Chondrocyte (in vitro differentiated cells): ENCODE measurements around the gene ADRB2. TPM values are rescaled to one million over a fixed set of nuclear protein-coding genes. Genes with fewer than 3 reads are reported as not detected.
A peak's percentile ranks its signal among the peaks of the same experiment; 100 is the strongest.

Experiments used
- DNase-seq: peaks from one replicate; pipeline ENCODE4 v3.0.0; 2021; ENCODE audit warnings: mixed read lengths, low spot score
- H3K27ac Mint-ChIP-seq: one replicate; pipeline ENCODE4 v1.8.0; 2021; ENCODE audit warnings: mild to moderate bottlenecking, moderate library complexity, mixed read lengths; ENCODE audit not compliant: unreplicated experiment
- H3K27me3 Mint-ChIP-seq: 2 replicates; pipeline ENCODE4 v1.8.0; 2021; ENCODE audit warnings: low read depth, mixed read lengths
- H3K36me3 Mint-ChIP-seq: 2 replicates; pipeline ENCODE4 v1.8.0; 2021; ENCODE audit warnings: low read depth, mixed read lengths
- H3K4me1 Mint-ChIP-seq: 2 replicates; pipeline ENCODE4 v1.8.0; 2021; ENCODE audit warnings: low read depth, mild to moderate bottlenecking, mixed read lengths
- H3K4me3 Mint-ChIP-seq: one replicate; pipeline ENCODE4 v1.8.0; 2021; ENCODE audit warnings: mild to moderate bottlenecking, moderate library complexity, mixed read lengths; ENCODE audit not compliant: unreplicated experiment
- H3K9me3 Mint-ChIP-seq: 2 replicates; pipeline ENCODE4 v1.8.0; 2021; ENCODE audit warnings: low read depth, mixed read lengths
- CTCF ChIP-seq: fragments of 200-600 bp; sonication (generic); IDR thresholded peaks from 2 replicates; pipeline ENCODE4 v1.5.0; 2021; ENCODE audit warnings: antibody characterized with exemption, mild to moderate bottlenecking, moderate library complexity
- total RNA-seq: library from RNA; stranded (reverse); gene quantifications from 3 replicates; pipeline ENCODE4 v1.2.1, GENCODE V29; 2021

Gene ADRB2
- total RNA-seq, 1 donor from 2014 or later: 0.40 TPM

GRCh38 chr5:148853868-148854267 is 27.5 kb downstream of the ADRB2 start:
- TF ChIP-seq CTCF: no peak
- no peaks in the 10 kb centered on the region for H3K36me3 Mint-ChIP-seq
- no peak for DNase-seq
- H3K4me3 Mint-ChIP-seq: no peak overlapping the region
- H3K9me3 Mint-ChIP-seq: no peaks in the 10 kb centered on the region
- H3K4me1 Mint-ChIP-seq: peaks cover 23% of the 10 kb centered on the region
- no peak overlapping the region for H3K27ac Mint-ChIP-seq
- H3K27me3 Mint-ChIP-seq: no peaks in the 10 kb centered on the region

- Mint-ChIP-seq H3K36me3 (no peaks in the 10 kb centered on the region), H3K4me1 (peaks cover 29% of the 10 kb centered on the region), H3K9me3 (no peaks in the 10 kb centered on the region), H3K4me3 (no peak overlapping the region), H3K27ac (no peak overlapping the region), H3K27me3 (no peaks in the 10 kb centered on the region)
- no peak for DNase-seq
- no peak for TF ChIP-seq CTCF
These were observed 29.0 kb downstream of the ADRB2 start for GRCh38 chr5:148855249-148856008.

GRCh38 chr5:148856009-148856367 is 29.6 kb downstream of the ADRB2 start:
- Mint-ChIP-seq H3K4me3 (no peak overlapping the region), H3K36me3 (no peaks in the 10 kb centered on the region), H3K27me3 (no peaks in the 10 kb centered on the region), H3K9me3 (no peaks in the 10 kb centered on the region), H3K27ac (no peak overlapping the region), H3K4me1 (peaks cover 29% of the 10 kb centered on the region)
- TF ChIP-seq CTCF: no peak
- no peak for DNase-seq

- Mint-ChIP-seq H3K4me3 (no peak overlapping the region), H3K27me3 (no peaks in the 10 kb centered on the region), H3K36me3 (no peaks in the 10 kb centered on the region), H3K27ac (no peak overlapping the region), H3K4me1 (peaks cover 29% of the 10 kb centered on the region), H3K9me3 (no peaks in the 10 kb centered on the region)
- no peak for DNase-seq
- no peak for TF ChIP-seq CTCF
These were observed 30.0 kb downstream of the ADRB2 start for GRCh38 chr5:148856424-148856823.

GRCh38 chr5:148857474-148857873 is 31.1 kb downstream of the ADRB2 start:
- Mint-ChIP-seq H3K4me3 (no peak overlapping the region), H3K27ac (peak overlapping the region; percentile 73), H3K9me3 (no peaks in the 10 kb centered on the region), H3K4me1 (peaks cover 29% of the 10 kb centered on the region), H3K36me3 (no peaks in the 10 kb centered on the region), H3K27me3 (no peaks in the 10 kb centered on the region)
- DNase-seq: no peak
- TF ChIP-seq CTCF: no peak
